GM12878 (cell line): Measurements from ENCODE around the gene DHRS9.

Experiments
- EP300 ChIP-seq, 2 experiments: fragments of 150-350 bp in 1 of 2; IDR thresholded peaks; 2 replicates each; pipeline ENCODE4 v1.6.1; 2011 to 2012; ENCODE audit warnings: low read depth in 2 of 2, low read length in 2 of 2, borderline replicate concordance in 1 of 2, improper control_type of control experiment in 1 of 2, inconsistent platforms in 1 of 2; ENCODE audit not compliant: control insufficient read depth in 1 of 2
- TF ChIP-seq, protein P1 (sequence below), 3 experiments: IDR thresholded peaks in 2 of 3; conservative IDR thresholded peaks in 1 of 3; 2 replicates each; pipeline ENCODE4 v1.5.1; 2011; ENCODE audit warnings: low read depth in 3 of 3, low read length in 3 of 3, mild to moderate bottlenecking in 3 of 3, control low read depth in 2 of 3, moderate library complexity in 2 of 3, inconsistent platforms in 1 of 3, mixed read lengths in 1 of 3; ENCODE audit not compliant: control insufficient read depth in 2 of 3, insufficient read depth in 1 of 3; ENCODE audit errors: extremely low read depth in 1 of 3

DNA sequence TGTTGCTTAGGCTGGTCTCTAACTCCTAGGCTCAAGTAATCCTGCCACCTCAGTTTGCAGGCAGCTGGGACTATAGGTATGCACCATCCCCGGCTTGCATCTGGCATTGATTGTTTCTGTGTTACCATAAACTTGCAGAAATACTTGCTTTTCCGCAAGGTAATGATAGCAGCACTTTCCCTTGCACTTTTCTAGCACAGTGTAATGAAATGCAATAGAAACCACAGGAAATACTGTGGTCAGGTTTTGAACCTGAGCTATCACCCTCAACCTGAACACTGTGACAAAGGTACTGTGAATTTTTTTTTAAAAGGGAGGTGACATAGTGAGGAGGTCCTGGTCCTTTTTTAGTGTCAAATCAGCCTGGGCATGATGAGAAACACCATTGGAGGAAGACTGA, 38.3 kb downstream of the DHRS9 start:
- TF ChIP-seq, protein P1, sequence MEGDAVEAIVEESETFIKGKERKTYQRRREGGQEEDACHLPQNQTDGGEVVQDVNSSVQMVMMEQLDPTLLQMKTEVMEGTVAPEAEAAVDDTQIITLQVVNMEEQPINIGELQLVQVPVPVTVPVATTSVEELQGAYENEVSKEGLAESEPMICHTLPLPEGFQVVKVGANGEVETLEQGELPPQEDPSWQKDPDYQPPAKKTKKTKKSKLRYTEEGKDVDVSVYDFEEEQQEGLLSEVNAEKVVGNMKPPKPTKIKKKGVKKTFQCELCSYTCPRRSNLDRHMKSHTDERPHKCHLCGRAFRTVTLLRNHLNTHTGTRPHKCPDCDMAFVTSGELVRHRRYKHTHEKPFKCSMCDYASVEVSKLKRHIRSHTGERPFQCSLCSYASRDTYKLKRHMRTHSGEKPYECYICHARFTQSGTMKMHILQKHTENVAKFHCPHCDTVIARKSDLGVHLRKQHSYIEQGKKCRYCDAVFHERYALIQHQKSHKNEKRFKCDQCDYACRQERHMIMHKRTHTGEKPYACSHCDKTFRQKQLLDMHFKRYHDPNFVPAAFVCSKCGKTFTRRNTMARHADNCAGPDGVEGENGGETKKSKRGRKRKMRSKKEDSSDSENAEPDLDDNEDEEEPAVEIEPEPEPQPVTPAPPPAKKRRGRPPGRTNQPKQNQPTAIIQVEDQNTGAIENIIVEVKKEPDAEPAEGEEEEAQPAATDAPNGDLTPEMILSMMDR (IDR thresholded peaks at IDR 0.05 in 2 of 3, conservative IDR thresholded peaks at IDR 0.05 in 1 of 3; ENCODE audit: control insufficient read depth in 2 of 3, extremely low read depth in 1 of 3, insufficient read depth in 1 of 3, low read depth in 3 of 3, low read length in 3 of 3): no peak
- no peak for TF ChIP-seq EP300 (IDR thresholded peaks at IDR 0.05; ENCODE audit: borderline replicate concordance in 1 of 2, control insufficient read depth in 1 of 2, low read depth in 2 of 2, low read length in 2 of 2)
